ENCODE results near the gene MYO1E. TPM values are rescaled to one million over a fixed set of nuclear protein-coding genes. Genes with fewer than 3 reads are reported as not detected.

Gene MYO1E
- total and polyA plus RNA-seq, 2 of the 8 experiments (the other 6 are each of a cell fraction or from before 2014, with no cell fraction given): 19.6 to 142 TPM

- H3K27me3 ChIP-seq (replicated peaks in 1 of 4; ENCODE audit: control insufficient read depth in 3 of 4, extremely low read depth in 1 of 4, insufficient read depth in 3 of 4, low read length in 3 of 4): no peaks in the 10 kb centered on the region
- no peak overlapping the region for H3K4me2 ChIP-seq (ENCODE audit: insufficient read depth in 1 of 2, low read depth in 2 of 2, low read length in 2 of 2)
- H4K20me1 ChIP-seq (replicated peaks in 1 of 2; ENCODE audit: control insufficient read depth in 1 of 2, insufficient read depth in 2 of 2, low read length in 2 of 2): peaks cover 0 to 1% of the 10 kb centered on the region in 2 experiments
- H2BK20ac ChIP-seq (ENCODE audit: low read length): no peak overlapping the region
- H2AK5ac ChIP-seq (ENCODE audit: low read depth, low read length): no peak overlapping the region
- H3K4me3 ChIP-seq (ENCODE audit: extremely low read depth in 1 of 4, insufficient read depth in 2 of 4, low read depth in 3 of 4, low read length in 4 of 4): no peak overlapping the region
- TF ChIP-seq RXRA (IDR thresholded peaks at IDR 0.05; ENCODE audit: insufficient read depth, low read depth, low read length): no peak
- no peaks in the 10 kb centered on the region for H3K79me1 ChIP-seq (ENCODE audit: low read depth, low read length)
- no peaks in the 10 kb centered on the region for H3K9me3 ChIP-seq (ENCODE audit: insufficient read depth in 2 of 2, low read depth in 1 of 2, low read length in 1 of 2)
- no peaks in the 10 kb centered on the region for H3K23me2 ChIP-seq (ENCODE audit: low read depth, low read length)
- H3K79me2 ChIP-seq (ENCODE audit: control insufficient read depth in 1 of 2, insufficient read depth in 2 of 2, low read length in 2 of 2): no peaks in the 10 kb centered on the region
- H3K4ac ChIP-seq (replicated peaks; ENCODE audit: insufficient read length, low read depth, low read length): no peak overlapping the region
- no peak overlapping the region for H2AFZ ChIP-seq (ENCODE audit: low read length)
- H3K23ac ChIP-seq (ENCODE audit: insufficient read length): no peak overlapping the region
- H4K8ac ChIP-seq (ENCODE audit: extremely low read depth, insufficient read depth, low read length): no peak overlapping the region
- no peak overlapping the region for H3K9ac ChIP-seq (replicated peaks in 1 of 4; ENCODE audit: extremely low read depth in 1 of 4, low read depth in 3 of 4, low read length in 3 of 4)
- no peak overlapping the region for H2BK120ac ChIP-seq (replicated peaks; ENCODE audit: low read depth, low read length)
- H2BK15ac ChIP-seq (ENCODE audit: low read length): no peak overlapping the region
- no peak overlapping the region for H2BK12ac ChIP-seq (ENCODE audit: low read depth, low read length)
- POLR2A ChIA-PET (ENCODE audit: partially characterized antibody): no interaction called here
- no peak overlapping the region for H3K18ac ChIP-seq (ENCODE audit: extremely low read depth, low read length)
- no peak overlapping the region for H3K14ac ChIP-seq (ENCODE audit: insufficient read length)
- no peak overlapping the region for H4K5ac ChIP-seq (ENCODE audit: insufficient read length, low read depth, low read length)
- H2BK5ac ChIP-seq (ENCODE audit: low read depth, low read length): no peak overlapping the region
- WGBS, 2 experiments (ENCODE audit: extremely low coverage in 1 of 2, insufficient coverage in 1 of 2, insufficient read length in 1 of 2, insufficient replicate concordance in 2 of 2, low coverage in 1 of 2, low lambda C conversion rate in 2 of 2, missing lambda C conversion rate in 1 of 2): 96% methylated on average over 8 of the region's 8 CpGs; no CpG with 5 or more reads in 1 of the 2 experiments
- DNase-seq (ENCODE audit: low read depth in 1 of 2, low spot score in 2 of 2) (no peak), FAIRE-seq (no peak)
- H3K27ac ChIP-seq (ENCODE audit: low read depth, low read length): no peak overlapping the region
- H3K56ac ChIP-seq (replicated peaks; ENCODE audit: insufficient read length, low read depth, low read length): no peak overlapping the region
- CTCF ChIA-PET (ENCODE audit: partially characterized antibody): interaction anchor here (0.6 to 4.1 kb wide), 7 partner anchors 9 to 330 kb away, joined by 3 to 24 read pairs (median 4); no protein-coding TSS in a partner anchor
- H3K4me1 ChIP-seq (replicated peaks in 1 of 4; ENCODE audit: control insufficient read depth in 3 of 4, insufficient read depth in 4 of 4, low read length in 3 of 4): no peaks in the 10 kb centered on the region
- no peak overlapping the region for H4K91ac ChIP-seq (replicated peaks; ENCODE audit: insufficient read length, low read length)
- peaks cover 2 to 31% (median 8%) of the 10 kb centered on the region in 4 experiments; a peak in 6 of 8 replicates for H3K36me3 ChIP-seq (ENCODE audit: control insufficient read depth in 2 of 4, insufficient read depth in 4 of 4, low read length in 3 of 4)
These were observed 201.6 kb downstream of the MYO1E start for GRCh38 chr15:59171067-59171397.
